H1 (cell line): ENCODE data around the gene PIK3R6. TPM values are rescaled to one million over a fixed set of nuclear protein-coding genes. Genes with fewer than 3 reads are reported as not detected.

Experiments used
- CTCF ChIA-PET: fragments of 300-600 bp; sonication (Branson Sonifier 250); formaldehyde crosslinking; loops from one replicate; lab custom pipeline; 2021; ENCODE audit not compliant: partially characterized antibody; lab: Charles Lee
- POLR2A ChIA-PET: fragments of 300-600 bp; sonication (Branson Sonifier 250); formaldehyde crosslinking; loops from one replicate; lab custom pipeline; 2021; ENCODE audit warnings: inconsistent platforms; ENCODE audit not compliant: partially characterized antibody; lab: Charles Lee
- DNase-seq, 2 experiments: peaks; one replicate each; pipeline versions ENCODE4 v3.0.0 to v3.0.0-alpha.2; 2010 to 2022; ENCODE audit warnings: low spot score in 2 of 2, low read depth in 1 of 2, mixed read lengths in 1 of 2
- FAIRE-seq: peaks from 2 replicates; lab custom pipeline; 2011; peaks lifted over from hg19 to GRCh38; lab: Jason Lieb, UNC
- H2AFZ ChIP-seq: 2 replicates; pipeline ENCODE4 v1.8.1; 2012; ENCODE audit warnings: low read length, inconsistent platforms
- H2AK5ac ChIP-seq: 2 replicates; pipeline ENCODE4 v1.6.1; 2013; ENCODE audit warnings: low read depth, low read length
- H2BK120ac ChIP-seq: replicated peaks from 2 replicates; pipeline ENCODE3; 2013; ENCODE audit warnings: low read depth, low read length, inconsistent platforms
- H2BK12ac ChIP-seq: 2 replicates; pipeline ENCODE4 v1.6.1; 2013; ENCODE audit warnings: low read depth, low read length
- H2BK15ac ChIP-seq: 2 replicates; pipeline ENCODE4 v1.6.1; 2013; ENCODE audit warnings: low read length
- H2BK20ac ChIP-seq: 2 replicates; pipeline ENCODE4 v1.6.1; 2013; ENCODE audit warnings: low read length
- H2BK5ac ChIP-seq: 2 replicates; pipeline ENCODE4 v1.6.1; 2013; ENCODE audit warnings: low read depth, low read length
- H3K14ac ChIP-seq: 2 replicates; pipeline ENCODE4 v1.6.1; 2013; ENCODE audit warnings: inconsistent platforms; ENCODE audit not compliant: insufficient read length
- H3K18ac ChIP-seq: 2 replicates; pipeline ENCODE4 v1.6.1; 2013; ENCODE audit warnings: low read length; ENCODE audit errors: extremely low read depth
- H3K23ac ChIP-seq: 2 replicates; pipeline ENCODE4 v1.6.1; 2013; ENCODE audit warnings: inconsistent platforms; ENCODE audit not compliant: insufficient read length
- H3K23me2 ChIP-seq: 2 replicates; pipeline ENCODE4 v1.6.1; 2013; ENCODE audit warnings: low read depth, low read length
- H3K27ac ChIP-seq: 2 replicates; pipeline ENCODE4 v1.6.1; 2011; ENCODE audit warnings: low read depth, low read length, inconsistent platforms
- H3K27me3 ChIP-seq, 4 experiments: replicated peaks in 1 of 4; 1 replicate in 1 of 4; 2 replicates in 3 of 4; pipeline versions ENCODE4 v1.6.1 to v1.8.1; 2011 to 2013; ENCODE audit warnings: low read length in 3 of 4, mild to moderate bottlenecking in 3 of 4, inconsistent platforms in 2 of 4, mixed read lengths in 2 of 4, moderate library complexity in 1 of 4; ENCODE audit not compliant: control insufficient read depth in 3 of 4, insufficient read depth in 3 of 4; ENCODE audit errors: extremely low read depth in 1 of 4
- H3K36me3 ChIP-seq, 4 experiments: 2 replicates each; pipeline versions ENCODE4 v1.6.1 to v1.8.1; 2011 to 2013; ENCODE audit warnings: mild to moderate bottlenecking in 4 of 4, low read length in 3 of 4, moderate library complexity in 2 of 4, control low read depth in 1 of 4, inconsistent platforms in 1 of 4; ENCODE audit not compliant: insufficient read depth in 4 of 4, control insufficient read depth in 2 of 4
- H3K4ac ChIP-seq: replicated peaks from 2 replicates; pipeline ENCODE3; 2013; ENCODE audit warnings: low read length, low read depth, mixed read lengths, inconsistent platforms; ENCODE audit not compliant: insufficient read length
- H3K4me1 ChIP-seq, 4 experiments: replicated peaks in 1 of 4; 1 replicate in 1 of 4; 2 replicates in 3 of 4; pipeline versions ENCODE4 v1.6.1 to v1.8.1; 2011 to 2013; ENCODE audit warnings: low read length in 3 of 4, inconsistent platforms in 2 of 4, mixed read lengths in 1 of 4; ENCODE audit not compliant: insufficient read depth in 4 of 4, control insufficient read depth in 3 of 4
- H3K4me2 ChIP-seq, 2 experiments: 2 replicates each; pipeline versions ENCODE4 v1.6.1 to v1.8.1; 2011 to 2013; ENCODE audit warnings: low read depth in 2 of 2, low read length in 2 of 2, control low read depth in 1 of 2, inconsistent platforms in 1 of 2, mild to moderate bottlenecking in 1 of 2; ENCODE audit not compliant: insufficient read depth in 1 of 2
- H3K4me3 ChIP-seq, 4 experiments: fragments of 200-600, 300-600 bp in 1 of 4; sonication (generic), shearing (Covaris generic), sonication (Bioruptor Twin) in 1 of 4; 2 replicates each; pipeline versions ENCODE4 v1.5.1 to v1.8.1; 2011 to 2016; ENCODE audit warnings: low read length in 4 of 4, low read depth in 3 of 4, control low read depth in 2 of 4, inconsistent platforms in 2 of 4, mild to moderate bottlenecking in 2 of 4, mixed read lengths in 1 of 4, moderate library complexity in 1 of 4; ENCODE audit not compliant: insufficient read depth in 2 of 4; ENCODE audit errors: extremely low read depth in 1 of 4
- H3K56ac ChIP-seq: replicated peaks from 2 replicates; pipeline ENCODE3; 2013; ENCODE audit warnings: low read depth, mild to moderate bottlenecking, mixed read lengths, low read length, inconsistent platforms; ENCODE audit not compliant: insufficient read length
- H3K79me1 ChIP-seq: 2 replicates; pipeline ENCODE4 v1.6.1; 2013; ENCODE audit warnings: low read depth, low read length, control low read depth
- H3K79me2 ChIP-seq, 2 experiments: 2 replicates each; pipeline versions ENCODE4 v1.6.1 to v1.8.1; 2012 to 2013; ENCODE audit warnings: low read length in 2 of 2, mild to moderate bottlenecking in 2 of 2, inconsistent platforms in 1 of 2; ENCODE audit not compliant: insufficient read depth in 2 of 2, control insufficient read depth in 1 of 2
- H3K9ac ChIP-seq, 4 experiments: replicated peaks in 1 of 4; 1 replicate in 1 of 4; 2 replicates in 3 of 4; pipeline versions ENCODE4 v1.6.1 to v1.8.1; 2011 to 2013; ENCODE audit warnings: low read depth in 3 of 4, low read length in 3 of 4, control low read depth in 2 of 4, mild to moderate bottlenecking in 2 of 4, moderate library complexity in 2 of 4, inconsistent platforms in 1 of 4; ENCODE audit errors: extremely low read depth in 1 of 4
- H3K9me3 ChIP-seq, 2 experiments: 2 replicates each; pipeline versions ENCODE4 v1.6.1 to v1.8.1; 2012 to 2013; ENCODE audit warnings: mild to moderate bottlenecking in 2 of 2, moderate library complexity in 2 of 2, control low read depth in 1 of 2, inconsistent platforms in 1 of 2, low read depth in 1 of 2, low read length in 1 of 2, mixed read lengths in 1 of 2; ENCODE audit not compliant: insufficient read depth in 2 of 2
- H4K20me1 ChIP-seq, 2 experiments: replicated peaks in 1 of 2; 2 replicates each; pipeline versions ENCODE3 to v1.8.1; 2011 to 2013; ENCODE audit warnings: inconsistent platforms in 2 of 2, low read length in 2 of 2, mild to moderate bottlenecking in 1 of 2; ENCODE audit not compliant: insufficient read depth in 2 of 2, control insufficient read depth in 1 of 2
- H4K5ac ChIP-seq: 2 replicates; pipeline ENCODE4 v1.6.1; 2013; ENCODE audit warnings: low read length, low read depth, mixed read lengths, inconsistent platforms; ENCODE audit not compliant: insufficient read length
- H4K8ac ChIP-seq: 2 replicates; pipeline ENCODE4 v1.8.0; 2013; ENCODE audit warnings: mild to moderate bottlenecking, moderate library complexity, low read length, inconsistent platforms; ENCODE audit not compliant: insufficient read depth; ENCODE audit errors: extremely low read depth
- H4K91ac ChIP-seq: replicated peaks from 2 replicates; pipeline ENCODE3; 2013; ENCODE audit warnings: low read length, mixed read lengths, inconsistent platforms; ENCODE audit not compliant: insufficient read length
- BCL11A ChIP-seq, 2 experiments: IDR thresholded peaks; one replicate each; pipeline ENCODE4 v1.6.1; 2011; ENCODE audit warnings: low read depth in 2 of 2, low read length in 2 of 2, mild to moderate bottlenecking in 2 of 2
- BRCA1 ChIP-seq: IDR thresholded peaks from 2 replicates; pipeline ENCODE4 v1.6.1; 2012; ENCODE audit warnings: low read depth, low read length, improper control_type of control experiment
- CREB1 ChIP-seq: IDR thresholded peaks from 2 replicates; pipeline ENCODE4 v1.6.1; 2012; ENCODE audit warnings: inconsistent platforms
- EGR1 ChIP-seq: IDR thresholded peaks from 2 replicates; pipeline ENCODE4 v1.6.1; 2011; ENCODE audit warnings: low read depth, low read length, borderline replicate concordance
- FOSL1 ChIP-seq: IDR thresholded peaks from 2 replicates; pipeline ENCODE4 v1.6.1; 2011; ENCODE audit warnings: mild to moderate bottlenecking, low read depth, low read length, moderate library complexity; ENCODE audit not compliant: insufficient read depth
- JUN ChIP-seq: IDR thresholded peaks from 2 replicates; pipeline ENCODE4 v1.6.1; 2011; ENCODE audit warnings: low read depth, mild to moderate bottlenecking, improper control_type of control experiment, low read length
- RFX5 ChIP-seq: IDR thresholded peaks from 2 replicates; pipeline ENCODE4 v1.6.1; 2011; ENCODE audit warnings: low read depth, low read length, improper control_type of control experiment, borderline replicate concordance
- SAP30 ChIP-seq: fragments of 300-600 bp; sonication (generic); IDR thresholded peaks from 2 replicates; pipeline ENCODE4 v1.7.1; 2012; ENCODE audit warnings: low read length, moderate library complexity, mild to moderate bottlenecking, inconsistent platforms; ENCODE audit not compliant: insufficient read depth, insufficient replicate concordance
- TAF7 ChIP-seq: optimal IDR thresholded peaks from 2 replicates; pipeline ENCODE3; 2011; ENCODE audit warnings: low read depth, mild to moderate bottlenecking, inconsistent platforms, low read length, moderate library complexity, borderline replicate concordance
- YY1 ChIP-seq: IDR thresholded peaks from 2 replicates; pipeline ENCODE4 v1.6.1; 2011; ENCODE audit warnings: low read depth, mild to moderate bottlenecking, low read length
- WGBS, 2 experiments: shearing (Covaris generic) in 1 of 2; methylation state at CpG; one replicate each; pipeline versions ENCODE4 v1.1.6 to v1.1.7; 2013 to 2015; ENCODE audit warnings: low lambda C conversion rate in 2 of 2, mixed read lengths in 2 of 2, inconsistent platforms in 1 of 2, low coverage in 1 of 2, missing lambda C conversion rate in 1 of 2; ENCODE audit not compliant: insufficient replicate concordance in 2 of 2, insufficient coverage in 1 of 2, insufficient read length in 1 of 2; ENCODE audit errors: extremely low coverage in 1 of 2, missing lambda C conversion rate in 1 of 2; 5-methylcytosine and 5-hydroxymethylcytosine counted together
- polyA plus RNA-seq, 7 experiments: library from polyadenylated mRNA; depleted of rRNA in 3 of 7; stranded (reverse) in 5 of 7; unstranded in 2 of 7; fragments of >200 nt in 5 of 7; fragments of 200-250 nt in 2 of 7; gene quantifications; 1 replicate in 5 of 7; 2 replicates in 1 of 7; 4 replicates in 1 of 7; pipeline versions ENCODE4 v1.2.1 to v1.2.3, GENCODE V29; 2011 to 2013; ENCODE audit warnings: missing spikeins in 2 of 7, mixed read lengths in 2 of 7
- total RNA-seq: library from RNA; stranded (reverse); fragmentation: NEBNext Ultra II Directional; extraction: Animal tissue kit (Norgen Biotek cat#: 25700); gene quantifications from 2 replicates; pipeline ENCODE4 v1.2.1, GENCODE V29; 2021

The PIK3R6 gene
- total and polyA plus RNA-seq, 2 of the 8 experiments (the other 6 are each of a cell fraction or from before 2014, with no cell fraction given), result 0.24 to 1.2 TPM

DNA sequence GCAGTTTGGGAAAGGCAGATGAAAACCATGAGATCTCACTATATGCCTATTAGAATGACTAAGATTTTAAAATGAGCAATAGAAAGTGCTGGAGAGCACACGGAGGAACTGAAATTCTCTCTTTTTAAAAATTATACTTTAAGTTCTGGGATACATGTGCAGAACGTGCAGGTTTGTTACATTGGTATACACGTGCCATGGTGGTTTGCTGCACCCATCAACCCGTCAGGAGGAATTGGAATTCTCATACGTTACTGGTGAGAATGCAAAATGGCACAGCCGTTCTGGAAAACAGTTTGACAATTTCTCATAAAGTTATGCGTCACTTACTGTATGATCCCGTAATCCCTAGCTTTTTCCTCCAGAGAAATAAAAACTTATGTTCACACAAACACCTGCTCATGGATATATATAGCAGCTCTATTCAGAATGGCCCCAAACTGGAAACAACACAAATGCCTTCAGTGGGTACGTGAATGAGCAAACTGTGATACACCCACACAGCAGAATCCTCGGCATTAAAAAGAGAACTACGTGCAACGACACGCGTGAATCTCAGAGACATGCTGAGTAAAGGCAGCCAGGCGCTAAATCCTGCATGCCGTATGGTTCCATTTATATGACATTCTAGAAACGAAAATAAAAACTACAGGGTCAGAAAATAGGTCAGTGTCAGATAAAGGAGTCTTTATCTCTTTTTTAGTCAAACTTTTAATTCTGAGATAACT is 11.8 kb downstream of the PIK3R6 start:
- Histone ChIP-seq H3K14ac (no peak overlapping the region), H3K9ac (no peak overlapping the region), H3K4me2 (no peak overlapping the region), H3K4me1 (peaks cover 0 to 6% (median 1%) of the 10 kb centered on the region in 4 experiments; a peak in 4 of 7 replicates), H3K79me2 (no peaks in the 10 kb centered on the region), H3K27ac (no peak overlapping the region), H3K9me3 (no peaks in the 10 kb centered on the region), H4K20me1 (no peaks in the 10 kb centered on the region), H3K4ac (no peak overlapping the region), H3K18ac (no peak overlapping the region), H2AK5ac (no peak overlapping the region), H4K5ac (no peak overlapping the region), H3K79me1 (no peaks in the 10 kb centered on the region), H4K91ac (no peak overlapping the region), H3K56ac (no peak overlapping the region), H2BK15ac (no peak overlapping the region; the same call in 1 of the 2 replicates), H2BK12ac (no peak overlapping the region), H3K23me2 (no peaks in the 10 kb centered on the region), H2BK5ac (no peak overlapping the region), H2BK20ac (no peak overlapping the region), H2BK120ac (no peak overlapping the region), H3K27me3 (no peaks in the 10 kb centered on the region), H3K23ac (no peak overlapping the region), H3K4me3 (no peak overlapping the region), H3K36me3 (no peaks in the 10 kb centered on the region), H2AFZ (no peak overlapping the region), H4K8ac (no peak overlapping the region)
- no peak for DNase-seq
- TF ChIP-seq BCL11A (IDR thresholded peaks at IDR 0.05; ENCODE audit: low read depth in 2 of 2, low read length in 2 of 2), result no peak
- TF ChIP-seq YY1, result no peak
- TF ChIP-seq CREB1, result no peak
- TF ChIP-seq SAP30, result no peak
- TF ChIP-seq TAF7, result no peak
- TF ChIP-seq JUN, result no peak
- TF ChIP-seq RFX5, result no peak
- no peak for TF ChIP-seq FOSL1
- TF ChIP-seq EGR1, result no peak
- TF ChIP-seq BRCA1, result no peak
- CTCF ChIA-PET, result no interaction called here
- no peak for FAIRE-seq
- 91% methylated on average over 17 of the region's 17 CpGs; no CpG with 5 or more reads in 1 of the 2 experiments for WGBS, 2 experiments
- POLR2A ChIA-PET, result no interaction called here
